Activated CD8-positive, alpha-beta T cell treated with anti-CD3 and anti-CD28 coated beads for 36 hours (primary cell): ENCODE results near the gene HSPA12B. TPM values are rescaled to one million over a fixed set of nuclear protein-coding genes. Genes with fewer than 3 reads are reported as not detected.

Experiments
- ATAC-seq: fragments of 200-7000 bp; cut with Tn5 transposase; one replicate; pipeline ENCODE4 v1.10.0; 2021; ENCODE audit warnings: mild to moderate bottlenecking, moderate library complexity
- CTCF ChIA-PET: fragments of 350-600 bp; sonication (Branson Sonifier 250); formaldehyde crosslinking; loops from one replicate; lab custom pipeline; 2021; ENCODE audit warnings: antibody characterized with exemption; lab: Charles Lee
- POLR2A ChIA-PET: fragments of 350-600 bp; sonication (Branson Sonifier 250); formaldehyde crosslinking; loops from one replicate; lab custom pipeline; 2021; ENCODE audit warnings: antibody characterized with exemption; lab: Charles Lee
- DNase-seq: peaks from one replicate; pipeline ENCODE4 v3.0.0-alpha.2; 2020
- H3K27ac Mint-ChIP-seq: one replicate; pipeline ENCODE4 v1.8.0; 2021; ENCODE audit warnings: mild to moderate bottlenecking, mixed read lengths
- H3K27me3 Mint-ChIP-seq: one replicate; pipeline ENCODE4 v1.8.0; 2021; ENCODE audit warnings: mixed read lengths
- H3K36me3 Mint-ChIP-seq: one replicate; pipeline ENCODE4 v1.8.0; 2021; ENCODE audit warnings: low read depth, mixed read lengths
- H3K4me1 Mint-ChIP-seq: one replicate; pipeline ENCODE4 v1.8.0; 2021; ENCODE audit warnings: low read depth, mixed read lengths
- H3K4me3 Mint-ChIP-seq: one replicate; pipeline ENCODE4 v1.8.0; 2021; ENCODE audit warnings: mild to moderate bottlenecking, moderate library complexity, mixed read lengths
- H3K9me3 Mint-ChIP-seq: one replicate; pipeline ENCODE4 v1.8.0; 2021; ENCODE audit warnings: mixed read lengths
- intact Hi-C: fragments of 100-400 bp; cut with micrococcal nuclease; formaldehyde crosslinking; loops from one replicate; pipeline ENCODE4 v1.10.0; 2022
- total RNA-seq, 2 experiments: library from RNA; stranded (reverse); gene quantifications; one replicate each; pipeline ENCODE4 v1.2.3, GENCODE V29; 2021
- TF ChIP-seq, protein P1 (sequence below): fragments of 200-600 bp; IDR thresholded peaks from one replicate; pipeline ENCODE4 v1.8.0; 2022; ENCODE audit warnings: antibody characterized with exemption, mild to moderate bottlenecking

Gene HSPA12B
- total RNA-seq, 2 experiments from 2014 or later: not detected

DNA sequence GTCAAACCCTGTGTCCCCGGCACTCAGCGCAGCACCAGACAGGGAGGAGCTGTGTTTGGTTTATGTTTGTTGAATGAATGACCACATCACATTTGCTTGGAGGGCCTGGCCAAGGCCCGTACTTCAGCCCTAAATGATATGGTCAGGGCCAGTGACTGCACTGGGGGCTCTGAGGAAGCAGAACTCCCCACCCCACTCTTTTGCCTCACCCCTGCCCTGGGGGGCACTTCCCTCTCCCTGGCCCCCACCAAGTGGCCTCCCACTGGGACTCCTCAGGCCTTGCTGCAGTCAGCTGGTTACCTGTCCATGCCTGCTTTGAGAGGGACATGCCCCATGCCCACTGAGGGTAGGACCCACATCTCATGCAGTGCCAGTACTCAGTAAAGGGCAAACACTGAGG, 32.2 kb downstream of the HSPA12B start:
- Mint-ChIP-seq H3K27me3 (no peaks in the 10 kb centered on the region), H3K4me1 (peaks cover 24% of the 10 kb centered on the region), H3K4me3 (no peak overlapping the region), H3K9me3 (no peaks in the 10 kb centered on the region), H3K27ac (no peak overlapping the region), H3K36me3 (no peaks in the 10 kb centered on the region)
- no peak for DNase-seq
- no peak for ATAC-seq
- POLR2A ChIA-PET: interaction anchor here (0.7 to 1.2 kb wide), 4 partner anchors 10 to 22 kb away, joined by 3 to 6 read pairs (median 3); partner anchors contain the start of gene CENPB
- intact Hi-C loops: no loop called here
- CTCF ChIA-PET: interaction anchor here (0.6 to 1.9 kb wide), 4 partner anchors 12 to 88 kb away, joined by 3 to 5 read pairs (median 4); no protein-coding TSS in a partner anchor
- TF ChIP-seq, protein P1, sequence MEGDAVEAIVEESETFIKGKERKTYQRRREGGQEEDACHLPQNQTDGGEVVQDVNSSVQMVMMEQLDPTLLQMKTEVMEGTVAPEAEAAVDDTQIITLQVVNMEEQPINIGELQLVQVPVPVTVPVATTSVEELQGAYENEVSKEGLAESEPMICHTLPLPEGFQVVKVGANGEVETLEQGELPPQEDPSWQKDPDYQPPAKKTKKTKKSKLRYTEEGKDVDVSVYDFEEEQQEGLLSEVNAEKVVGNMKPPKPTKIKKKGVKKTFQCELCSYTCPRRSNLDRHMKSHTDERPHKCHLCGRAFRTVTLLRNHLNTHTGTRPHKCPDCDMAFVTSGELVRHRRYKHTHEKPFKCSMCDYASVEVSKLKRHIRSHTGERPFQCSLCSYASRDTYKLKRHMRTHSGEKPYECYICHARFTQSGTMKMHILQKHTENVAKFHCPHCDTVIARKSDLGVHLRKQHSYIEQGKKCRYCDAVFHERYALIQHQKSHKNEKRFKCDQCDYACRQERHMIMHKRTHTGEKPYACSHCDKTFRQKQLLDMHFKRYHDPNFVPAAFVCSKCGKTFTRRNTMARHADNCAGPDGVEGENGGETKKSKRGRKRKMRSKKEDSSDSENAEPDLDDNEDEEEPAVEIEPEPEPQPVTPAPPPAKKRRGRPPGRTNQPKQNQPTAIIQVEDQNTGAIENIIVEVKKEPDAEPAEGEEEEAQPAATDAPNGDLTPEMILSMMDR: no peak

DNA sequence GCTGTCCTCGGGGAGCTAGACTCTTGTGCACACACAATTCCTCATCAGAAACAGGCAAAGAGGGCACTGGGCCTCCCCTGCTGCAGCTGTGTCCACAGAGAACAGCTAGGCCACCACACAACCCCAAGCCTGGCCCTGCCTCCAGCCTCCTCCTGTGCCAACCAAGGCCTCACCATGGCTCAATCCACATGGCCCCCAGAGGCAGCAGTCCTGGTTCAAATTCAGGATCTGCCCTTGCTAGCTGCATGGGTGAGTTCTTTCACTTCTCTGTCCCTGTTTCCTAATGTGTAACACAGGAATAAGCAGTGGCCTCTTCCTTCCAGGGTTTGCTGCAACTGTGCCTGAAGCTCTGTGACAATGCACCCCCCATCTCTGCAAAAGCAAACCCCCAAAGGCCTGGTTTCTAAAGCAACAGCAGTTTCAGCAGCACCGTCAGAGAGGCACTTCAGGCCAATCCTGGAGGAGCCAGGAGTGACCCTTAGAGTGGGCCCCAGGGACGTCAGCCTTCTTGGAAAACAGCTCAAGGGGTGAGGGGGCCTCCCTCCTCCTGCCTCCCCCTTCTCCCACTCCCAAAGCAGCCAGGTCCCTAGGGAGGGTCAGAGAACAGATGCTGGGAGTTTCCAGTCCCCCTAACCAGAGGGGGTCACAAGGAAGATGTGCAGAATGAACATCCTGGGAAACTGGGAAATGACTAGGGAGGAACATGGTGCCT, 32.8 kb downstream of the HSPA12B start:
- no peak overlapping the region for H3K4me3 Mint-ChIP-seq
- intact Hi-C loops: no loop called here
- TF ChIP-seq, protein P1: no peak
- no peaks in the 10 kb centered on the region for H3K36me3 Mint-ChIP-seq
- CTCF ChIA-PET: interaction anchor here (0.6 to 4.3 kb wide), 11 partner anchors 12 to 320 kb away, joined by 3 to 30 read pairs (median 5); partner anchors contain the start of gene CENPB
- no peak overlapping the region for H3K27ac Mint-ChIP-seq
- POLR2A ChIA-PET: interaction anchor here (0.6 to 1.2 kb wide), 6 partner anchors 10 to 337 kb away, joined by 3 to 6 read pairs (median 3); partner anchors contain the start of gene CENPB
- no peaks in the 10 kb centered on the region for H3K27me3 Mint-ChIP-seq
- peaks cover 26% of the 10 kb centered on the region for H3K4me1 Mint-ChIP-seq
- no peaks in the 10 kb centered on the region for H3K9me3 Mint-ChIP-seq
- ATAC-seq (no peak), DNase-seq (no peak)

DNA sequence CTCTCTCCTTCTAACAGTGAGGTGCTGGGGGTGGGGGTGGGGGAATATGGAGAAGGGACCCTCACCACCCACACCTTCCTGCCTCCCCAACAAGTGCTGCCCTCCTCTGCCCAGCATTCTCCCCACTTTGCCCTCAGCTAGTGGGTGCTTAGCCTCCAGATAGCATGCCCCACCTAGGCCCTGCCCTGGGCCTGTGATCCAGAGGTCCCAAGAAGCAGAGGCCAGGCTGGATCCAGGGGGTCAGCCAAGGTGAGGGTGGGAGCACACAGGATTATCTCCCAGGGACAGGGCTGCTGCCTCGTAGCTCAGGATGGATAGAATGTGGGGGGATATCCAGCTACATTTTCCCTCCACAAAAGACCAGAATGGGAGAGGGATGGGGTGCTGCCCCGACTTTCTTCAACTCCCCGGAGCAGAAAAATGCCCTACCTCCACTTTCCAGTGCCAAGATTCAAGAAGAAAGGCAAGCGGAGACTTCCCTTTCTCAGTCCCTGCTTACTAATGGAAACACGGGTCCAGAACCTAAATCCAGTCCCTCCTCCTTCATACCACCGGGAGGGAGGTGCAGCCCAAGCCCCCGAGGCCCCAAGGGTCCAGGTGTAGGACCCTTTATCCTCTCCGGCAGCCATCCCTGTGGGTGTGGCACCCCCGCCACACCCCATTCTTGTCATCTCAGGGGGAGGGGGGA, 34.1 kb downstream of the HSPA12B start:
- CTCF ChIA-PET: interaction anchor here (0.7 to 4.3 kb wide), 12 partner anchors 9 to 319 kb away, joined by 3 to 30 read pairs (median 6); partner anchors contain the start of genes AP5S1 and CENPB
- Mint-ChIP-seq H3K27ac (no peak overlapping the region), H3K4me1 (peaks cover 26% of the 10 kb centered on the region), H3K4me3 (peak overlapping the region; percentile 87), H3K9me3 (no peaks in the 10 kb centered on the region), H3K27me3 (no peaks in the 10 kb centered on the region), H3K36me3 (no peaks in the 10 kb centered on the region)
- ATAC-seq (no peak), DNase-seq (no peak)
- POLR2A ChIA-PET: interaction anchor here (0.6 to 3.4 kb wide), 7 partner anchors 12 to 81 kb away, joined by 3 to 32 read pairs (median 3); no protein-coding TSS in a partner anchor
- intact Hi-C loops: no loop called here
- TF ChIP-seq, protein P1: no peak

DNA sequence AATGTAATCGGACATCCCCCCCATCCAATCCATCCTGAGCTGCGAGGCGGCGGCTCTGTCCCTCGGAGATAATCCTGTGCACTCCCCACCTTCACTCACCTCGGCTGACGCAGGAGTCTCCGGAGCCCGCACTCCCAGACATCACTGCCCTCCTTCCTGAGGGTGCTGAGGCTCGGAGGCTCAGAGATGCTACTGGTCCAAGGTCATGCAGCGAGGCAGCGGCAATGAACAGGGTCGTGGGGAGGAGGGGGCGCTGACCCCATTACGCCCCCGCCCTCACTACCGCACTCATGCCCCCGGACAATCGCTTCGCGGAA, 34.6 kb downstream of the HSPA12B start:
- CTCF ChIA-PET: interaction anchor here (1.0 to 4.3 kb wide), 11 partner anchors 8 to 120 kb away, joined by 3 to 30 read pairs (median 8); partner anchors contain the start of genes AP5S1 and CENPB
- POLR2A ChIA-PET: interaction anchor here (0.9 to 3.4 kb wide), 9 partner anchors 9 to 81 kb away, joined by 3 to 32 read pairs (median 5); partner anchors contain the start of gene CENPB
- Mint-ChIP-seq H3K36me3 (no peaks in the 10 kb centered on the region), H3K4me3 (peak overlapping the region; percentile 87), H3K9me3 (no peaks in the 10 kb centered on the region), H3K4me1 (peaks cover 26% of the 10 kb centered on the region), H3K27ac (peak overlapping the region; percentile 52), H3K27me3 (no peaks in the 10 kb centered on the region)
- ATAC-seq (no peak), DNase-seq (peak; percentile 43)
- TF ChIP-seq, protein P1: no peak
- intact Hi-C loops: no loop called here
